ENCODE data around the gene SMARCC1.

SMARCC1 gene

DNA sequence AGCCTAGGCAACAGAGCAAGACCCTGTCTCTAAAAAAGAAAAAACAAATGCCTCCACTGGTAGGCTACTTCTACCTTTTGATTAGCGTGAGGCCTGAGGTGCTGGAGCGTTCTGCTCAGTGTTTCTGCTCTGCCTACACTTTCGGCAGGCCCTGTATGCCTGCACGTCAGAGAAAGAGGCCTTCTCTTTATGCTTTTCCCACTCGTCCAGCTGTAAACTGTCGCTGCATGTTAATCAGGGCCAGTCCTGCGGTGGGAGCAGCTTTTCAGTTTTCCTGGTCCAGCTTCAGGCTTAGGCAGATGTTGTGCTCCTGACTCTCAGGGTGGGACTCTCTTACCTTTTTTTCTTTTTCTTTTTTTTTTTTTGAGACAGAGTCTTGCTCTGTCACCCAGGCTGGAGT, 228.3 kb downstream of the SMARCC1 start:
- DNase-seq (ENCODE audit: low read depth, low spot score), result no peak

DNA sequence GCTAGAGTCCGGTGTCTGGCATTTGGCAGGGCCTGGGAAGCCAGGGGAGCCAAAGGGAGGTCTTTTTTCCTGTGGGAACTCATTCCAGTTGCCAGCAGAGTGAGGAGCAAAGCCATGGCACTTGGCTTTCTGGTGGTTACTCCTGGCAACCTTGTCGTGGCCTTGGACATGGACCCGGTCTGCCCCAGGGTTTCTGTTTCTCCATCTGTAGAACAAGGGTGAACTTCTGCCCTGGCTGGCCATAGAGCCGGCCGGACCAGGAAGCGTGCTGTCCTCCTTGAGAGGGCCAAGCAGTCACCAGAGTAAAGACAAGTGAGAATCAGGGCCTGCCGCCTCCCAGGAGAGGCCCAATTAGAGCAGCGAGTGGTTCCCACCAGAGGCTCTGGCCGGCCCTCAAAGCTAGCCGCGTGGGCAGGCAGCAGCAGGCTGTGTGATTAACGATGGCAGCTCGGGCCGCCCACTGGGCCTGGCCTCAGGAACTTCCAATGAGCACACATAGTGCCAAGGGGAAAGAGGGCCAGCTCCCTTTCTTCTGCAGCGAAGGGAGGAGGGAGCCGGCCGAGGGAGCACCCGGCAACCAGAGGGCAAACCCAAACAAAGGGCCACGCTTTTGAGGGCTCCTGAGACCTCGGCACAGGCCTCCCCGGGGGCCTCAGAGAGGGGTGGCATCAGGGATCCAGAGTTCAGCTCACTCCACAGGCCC, 239.1 kb downstream of the SMARCC1 start:
- no peak for DNase-seq (ENCODE audit: low read depth, low spot score)

DNA sequence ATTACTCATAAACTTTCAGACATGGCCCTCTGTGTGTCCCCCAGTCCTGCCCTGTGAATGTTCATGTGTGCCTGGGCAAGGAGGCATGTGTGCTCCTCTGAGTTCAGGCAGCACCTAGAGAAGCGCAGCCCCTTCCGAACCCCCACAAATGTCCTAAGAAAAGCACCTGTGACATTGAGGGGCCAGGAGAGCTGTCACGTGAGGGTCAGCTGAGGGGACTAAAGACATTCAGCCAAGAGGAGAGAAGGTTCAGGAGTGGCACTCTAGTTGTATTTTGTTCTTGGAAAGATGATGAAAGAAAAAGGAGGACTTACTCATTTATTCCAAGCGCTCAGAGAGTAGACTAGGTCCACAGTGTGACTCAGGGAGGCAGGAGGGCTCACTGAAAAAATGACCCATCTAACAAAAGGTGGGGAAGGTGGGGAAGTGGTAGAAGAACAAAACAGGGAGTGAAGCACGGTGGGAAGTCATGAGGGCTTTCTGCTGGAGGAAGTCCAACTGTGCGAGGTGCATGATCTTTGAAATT, 240.0 kb downstream of the SMARCC1 start:
- no peak for DNase-seq (ENCODE audit: low read depth, low spot score)

DNA sequence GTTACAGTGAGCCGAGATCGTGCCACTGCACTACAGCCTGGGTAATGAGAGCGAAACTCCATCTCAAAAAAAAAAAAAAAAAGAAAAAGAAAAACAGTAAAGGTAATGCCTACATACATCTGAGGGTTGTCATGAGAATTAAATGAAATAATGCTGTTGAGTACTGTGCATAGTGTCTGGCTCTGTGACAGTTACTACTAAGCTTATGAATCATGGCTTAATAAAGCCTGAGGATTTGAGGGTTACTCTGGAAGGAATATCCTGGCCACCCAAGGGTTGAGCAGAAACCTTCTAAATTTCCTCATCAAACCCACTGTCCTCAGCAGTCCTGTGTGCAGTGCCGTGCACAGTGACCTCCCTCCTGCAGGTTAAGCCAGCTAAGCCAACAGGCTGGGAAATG, 241.4 kb downstream of the SMARCC1 start:
- no peak for DNase-seq (ENCODE audit: low read depth, low spot score)

DNA sequence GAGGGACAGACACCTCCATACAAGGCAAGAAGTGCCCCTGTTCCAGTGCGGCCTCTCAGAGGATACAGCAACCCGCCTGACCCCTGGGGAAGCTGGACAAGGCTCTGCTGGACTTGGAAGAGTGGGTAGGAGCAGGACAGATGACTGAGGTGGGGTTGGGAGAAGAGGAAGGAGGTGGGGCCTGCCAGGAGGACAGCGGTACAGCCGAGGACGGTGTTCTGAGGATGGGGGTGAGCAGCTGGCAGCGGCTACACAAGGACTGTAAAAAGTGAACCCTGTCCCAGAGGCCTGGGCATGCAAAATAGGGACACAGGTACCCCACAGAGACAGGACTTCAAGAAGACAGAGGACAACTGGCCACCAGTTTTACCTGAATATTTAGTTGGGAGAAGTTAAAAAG, 244.7 kb downstream of the SMARCC1 start:
- no peak for DNase-seq (ENCODE audit: low read depth, low spot score)

DNA sequence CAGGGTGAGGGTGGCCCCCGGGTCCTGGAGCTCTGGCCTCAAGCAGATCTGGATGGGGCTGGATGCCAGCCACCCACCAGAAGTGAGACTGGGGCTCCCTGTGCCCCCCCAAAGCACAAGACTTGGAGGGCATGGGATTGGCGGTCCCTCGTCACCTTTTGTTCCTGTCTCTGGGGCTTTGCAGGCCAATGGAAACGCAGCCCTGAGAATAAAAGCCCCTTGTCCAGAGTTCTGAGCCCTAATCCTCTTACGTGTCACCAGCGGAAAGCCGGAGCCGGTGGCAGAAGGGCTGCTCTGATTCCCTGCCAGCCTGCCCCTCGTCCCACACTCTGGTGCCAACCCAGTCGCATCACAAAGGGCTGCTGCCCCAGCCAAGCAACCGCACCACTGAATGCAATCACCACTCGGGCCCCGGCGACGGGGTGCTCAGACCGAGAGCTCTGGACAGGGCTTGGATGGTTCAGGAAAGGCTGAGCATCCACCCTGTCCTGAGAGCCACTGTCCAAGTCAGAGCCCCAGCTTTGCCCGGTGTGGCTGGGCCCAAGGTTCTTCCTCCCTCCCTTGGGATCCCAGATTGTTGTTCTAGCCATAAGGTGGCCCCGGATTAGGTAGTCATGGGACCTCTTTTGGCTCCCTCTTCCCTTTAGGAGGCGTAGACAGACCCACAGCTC, 245.3 kb downstream of the SMARCC1 start:
- DNase-seq (ENCODE audit: low read depth, low spot score), result no peak

All from brain pericyte (primary cell).